ENCODE measurements around the gene DYNLRB1.
"Not testable (repeated sequence)": the region's sequence is repeated elsewhere in the genome, so short reads cannot be mapped to it uniquely, and the experiment has no call there.

DYNLRB1 gene

GRCh38 chr20:34512266-34512954 is 3.8 kb upstream of the DYNLRB1 start:
- peak in 1 of 2 donors; percentile 18 for DNase-seq

- DNase-seq = no peak
Measured at GRCh38 chr20:34512955-34513419, 3.2 kb upstream of the DYNLRB1 start.

- DNase-seq = not testable (repeated sequence)
Measured at GRCh38 chr20:34514034-34514433, 2.2 kb upstream of the DYNLRB1 start.

- peak in 1 of 2 donors; percentile 59 for DNase-seq
Measured at GRCh38 chr20:34514897-34515483, 1.2 kb upstream of the DYNLRB1 start.

- peak; percentile 44 to 59 for DNase-seq
Measured at GRCh38 chr20:34515484-34516246, 557 bp upstream of the DYNLRB1 start.

- DNase-seq = no peak
Measured at GRCh38 chr20:34517114-34517505, 888 bp downstream of the DYNLRB1 start.

GRCh38 chr20:34518863-34519262 is 2.6 kb downstream of the DYNLRB1 start:
- DNase-seq = not testable (repeated sequence)

- not testable (repeated sequence) for DNase-seq
Measured at GRCh38 chr20:34519841-34520240, 3.6 kb downstream of the DYNLRB1 start.

GRCh38 chr20:34522969-34523871 is 7.0 kb downstream of the DYNLRB1 start:
- peak; percentile 29 to 35 for DNase-seq

GRCh38 chr20:34524426-34524825 is 8.2 kb downstream of the DYNLRB1 start:
- no peak for DNase-seq

- no peak for DNase-seq
Measured at GRCh38 chr20:34525342-34525708, 9.1 kb downstream of the DYNLRB1 start.

GRCh38 chr20:34525709-34526416 is 9.6 kb downstream of the DYNLRB1 start:
- DNase-seq = peak in 1 of 2 donors; percentile 65

GRCh38 chr20:34526466-34526865 is 10.2 kb downstream of the DYNLRB1 start:
- DNase-seq = no peak

GRCh38 chr20:34527016-34527415 is 10.8 kb downstream of the DYNLRB1 start:
- no peak for DNase-seq

GRCh38 chr20:34528921-34529297 is 12.7 kb downstream of the DYNLRB1 start:
- DNase-seq = peak in 1 of 2 donors; percentile 40

- DNase-seq = no peak
Measured at GRCh38 chr20:34529742-34530141, 13.5 kb downstream of the DYNLRB1 start.

GRCh38 chr20:34530342-34530741 is 14.1 kb downstream of the DYNLRB1 start:
- DNase-seq = no peak

GRCh38 chr20:34531608-34532265 is 15.5 kb downstream of the DYNLRB1 start:
- no peak for DNase-seq

GRCh38 chr20:34532320-34532719 is 16.1 kb downstream of the DYNLRB1 start:
- no peak for DNase-seq

- no peak for DNase-seq
Measured at GRCh38 chr20:34532756-34533155, 16.5 kb downstream of the DYNLRB1 start.

- DNase-seq = no peak
Measured at GRCh38 chr20:34534391-34535165, 18.4 kb downstream of the DYNLRB1 start.

All from hippocampal formation (tissue), 2 donors.